Activated naive CD4-positive, alpha-beta T cell (primary cell): ENCODE data around the gene TAS2R14.

Experiments used
- DNase-seq, 4 experiments: peaks; one replicate each; lab custom pipeline; 2025; lab: John Stamatoyannopoulos, UW

Gene TAS2R14, protein sequence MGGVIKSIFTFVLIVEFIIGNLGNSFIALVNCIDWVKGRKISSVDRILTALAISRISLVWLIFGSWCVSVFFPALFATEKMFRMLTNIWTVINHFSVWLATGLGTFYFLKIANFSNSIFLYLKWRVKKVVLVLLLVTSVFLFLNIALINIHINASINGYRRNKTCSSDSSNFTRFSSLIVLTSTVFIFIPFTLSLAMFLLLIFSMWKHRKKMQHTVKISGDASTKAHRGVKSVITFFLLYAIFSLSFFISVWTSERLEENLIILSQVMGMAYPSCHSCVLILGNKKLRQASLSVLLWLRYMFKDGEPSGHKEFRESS

DNA sequence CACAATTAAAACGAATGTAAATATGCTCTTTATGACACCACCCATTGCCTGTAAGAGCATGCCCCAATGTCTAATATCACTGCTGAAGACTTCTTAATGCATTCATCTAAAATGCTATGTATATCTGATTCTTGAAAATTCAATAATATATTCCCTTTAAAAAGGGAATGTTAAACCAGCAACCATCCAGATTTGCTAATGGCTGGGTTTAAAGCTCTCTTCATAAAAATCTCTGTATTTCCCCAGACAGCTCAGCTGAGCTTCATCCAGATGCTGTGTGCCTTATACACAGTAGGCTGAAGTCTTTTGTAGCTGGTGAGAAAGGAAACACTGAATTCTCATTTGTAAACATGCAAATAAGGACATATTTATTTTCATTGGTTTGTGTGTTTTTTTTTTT lies at the start of gene TAS2R14:
Gene TAS2R14, minus strand, starts transcription at position 101 of the 400 bp plus-strand sequence. Its CDS starts 56 bp downstream, at position 45.
- DNase-seq = no peak

- no peak for DNase-seq
Observed at GRCh38 chr12:10986812-10987211, 47.7 kb upstream of the TAS2R14 start, which contains the start of gene TAS2R50. Gene TAS2R50 (minus strand): TSS chr12:10986912. CDS start chr12:10986860, 52 bp downstream.

DNA sequence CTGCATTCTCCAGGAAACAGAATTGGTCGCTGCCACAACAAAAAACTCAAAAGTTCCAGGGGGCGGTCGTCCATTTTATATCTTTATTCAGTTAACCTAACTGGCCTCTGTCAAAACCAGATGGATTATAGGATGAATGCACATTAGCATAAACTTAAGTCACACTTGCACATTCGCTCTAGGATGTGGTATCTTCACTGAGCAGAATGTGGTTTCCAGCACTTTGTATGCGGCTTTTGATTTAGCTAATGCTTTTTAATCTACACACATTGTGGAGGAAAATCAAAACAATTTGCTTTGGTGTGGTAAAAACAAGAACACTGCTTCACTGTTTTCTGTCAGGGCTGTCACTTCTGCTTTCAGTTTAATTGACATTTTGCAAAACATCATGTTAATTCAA lies 43.2 kb upstream of the TAS2R14 start:
- no peak for DNase-seq

GRCh38 chr12:10974965-10975364 lies 35.9 kb upstream of the TAS2R14 start:
- no peak for DNase-seq

DNA sequence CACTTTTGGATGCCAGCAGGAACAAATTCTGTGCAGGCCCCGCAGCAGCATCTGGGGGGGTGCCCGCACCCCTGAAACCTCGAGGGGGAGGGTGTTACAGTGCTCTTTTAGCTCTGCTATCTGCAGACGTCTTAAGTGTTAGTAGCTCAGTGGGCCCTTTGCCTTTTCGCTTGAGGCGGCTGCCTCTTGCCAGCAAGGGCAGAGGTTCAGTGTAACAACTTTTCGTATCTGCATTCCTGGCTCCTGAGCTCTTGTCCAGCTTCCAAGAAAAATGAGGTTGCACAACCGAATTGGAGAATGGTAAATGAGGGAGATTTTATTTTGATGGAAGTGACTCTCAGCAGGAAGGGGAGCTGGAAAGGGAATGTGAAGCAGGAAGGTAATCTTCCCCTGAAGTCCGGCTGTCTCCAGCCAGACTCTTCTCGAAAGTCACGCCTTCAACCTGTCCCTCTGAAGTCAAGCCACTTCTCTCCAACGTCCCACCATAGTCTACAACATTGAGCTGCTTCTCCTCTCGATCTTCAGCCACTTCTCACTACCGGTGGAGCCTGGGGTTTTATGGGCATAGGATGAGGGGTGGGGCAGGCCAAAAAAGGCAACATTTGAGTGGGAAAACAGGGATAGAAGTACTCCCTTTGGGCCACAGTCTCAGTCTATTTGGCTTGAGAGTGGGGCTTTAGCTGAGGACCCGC lies 29.8 kb upstream of the TAS2R14 start:
- no peak for DNase-seq

DNA sequence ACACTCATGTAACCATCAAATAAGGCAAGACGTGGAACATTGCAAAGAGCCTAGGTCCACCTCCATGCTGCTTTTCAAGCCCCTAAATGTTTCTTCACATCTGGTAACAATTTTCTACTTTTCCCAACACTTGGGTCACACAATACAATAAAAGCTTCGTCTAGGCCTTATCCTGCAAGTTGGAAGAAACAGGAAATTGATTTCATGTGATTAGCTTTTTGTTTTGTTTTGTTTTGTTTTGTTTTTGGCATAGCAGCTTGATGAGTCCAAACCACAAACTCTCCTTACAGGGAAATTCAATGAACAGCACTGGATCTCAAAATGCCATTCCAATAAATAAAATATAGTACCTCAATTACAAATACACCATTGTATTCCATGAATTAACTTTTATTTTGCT lies 28.3 kb upstream of the TAS2R14 start:
- no peak for DNase-seq

DNA sequence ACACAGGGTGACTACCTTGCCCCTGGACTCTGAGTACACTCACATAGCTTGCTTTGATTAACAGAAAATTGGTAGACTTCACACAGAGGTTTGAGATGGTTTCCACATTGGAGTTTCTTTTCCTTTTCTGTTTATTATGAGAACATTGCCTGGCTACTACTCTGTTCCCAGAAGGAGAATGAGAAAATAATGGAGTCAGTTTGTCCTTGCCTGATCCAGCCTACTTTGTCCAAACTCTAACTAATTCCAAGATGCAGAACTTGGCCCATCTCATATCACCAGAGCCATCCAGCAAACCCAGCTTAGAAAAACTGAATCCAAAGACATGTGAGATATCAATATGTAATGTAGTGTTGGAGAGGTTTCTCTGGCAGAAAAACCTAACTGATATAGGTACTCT lies 27.3 kb upstream of the TAS2R14 start:
- no peak for DNase-seq

DNA sequence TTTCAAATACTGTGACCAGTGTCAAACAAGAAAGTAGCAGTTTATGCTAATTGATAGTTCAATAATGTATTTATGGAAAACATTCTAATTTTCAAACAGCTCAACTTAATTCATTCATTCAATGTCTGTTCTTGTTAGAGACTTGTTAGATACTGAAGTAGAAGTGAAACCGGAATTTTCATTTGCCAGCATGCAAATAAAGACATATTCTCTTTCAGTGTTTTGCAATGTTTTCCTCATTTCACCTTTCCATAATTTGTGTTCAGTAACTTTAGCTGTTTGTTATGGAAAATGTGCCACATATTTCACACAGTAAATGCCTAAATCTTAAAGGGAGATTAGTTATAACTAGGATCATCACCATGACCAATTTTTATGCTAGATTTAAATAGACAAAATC lies 26.4 kb upstream of the TAS2R14 start:
- no peak for DNase-seq

DNA sequence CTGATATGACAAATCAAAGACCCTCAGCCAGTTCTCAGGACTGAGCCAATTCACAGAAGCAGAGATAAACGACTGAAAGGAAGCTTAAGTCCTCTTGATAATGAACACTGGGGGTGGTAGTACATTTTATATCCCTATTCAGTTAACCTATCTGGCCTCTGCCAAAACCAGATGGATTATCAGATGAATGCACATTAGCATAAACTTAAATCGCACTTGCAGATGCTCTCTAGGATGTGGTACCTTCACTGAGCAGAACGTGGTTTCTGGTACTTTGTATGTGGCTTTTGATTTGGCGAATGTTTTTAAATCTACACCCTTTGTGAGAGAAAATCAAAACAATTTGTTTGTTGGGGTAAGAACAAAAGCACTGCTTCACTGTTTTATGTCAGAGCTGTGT lies 21.1 kb upstream of the TAS2R14 start:
- no peak for DNase-seq

DNA sequence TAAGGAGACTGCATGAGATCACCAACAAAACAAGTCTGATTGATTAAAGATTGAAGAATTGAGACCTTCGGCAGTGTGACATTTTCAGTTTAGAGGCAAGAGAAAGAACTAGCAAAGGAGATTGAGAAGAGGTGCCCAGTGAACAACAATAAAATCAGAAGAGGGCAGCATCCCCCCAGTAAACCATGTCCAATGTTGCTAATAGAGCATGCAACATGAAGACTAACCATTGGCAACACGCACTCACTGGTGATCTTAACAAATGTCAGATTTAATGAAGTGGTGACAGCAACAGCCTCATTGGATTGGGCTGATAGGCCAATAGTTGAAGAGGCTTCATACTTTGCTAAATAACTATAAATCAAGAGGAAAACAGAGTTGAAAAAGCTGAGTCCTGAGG lies 20.7 kb upstream of the TAS2R14 start:
- no peak for DNase-seq

GRCh38 chr12:10957741-10958140 lies 18.7 kb upstream of the TAS2R14 start:
- no peak for DNase-seq

DNA sequence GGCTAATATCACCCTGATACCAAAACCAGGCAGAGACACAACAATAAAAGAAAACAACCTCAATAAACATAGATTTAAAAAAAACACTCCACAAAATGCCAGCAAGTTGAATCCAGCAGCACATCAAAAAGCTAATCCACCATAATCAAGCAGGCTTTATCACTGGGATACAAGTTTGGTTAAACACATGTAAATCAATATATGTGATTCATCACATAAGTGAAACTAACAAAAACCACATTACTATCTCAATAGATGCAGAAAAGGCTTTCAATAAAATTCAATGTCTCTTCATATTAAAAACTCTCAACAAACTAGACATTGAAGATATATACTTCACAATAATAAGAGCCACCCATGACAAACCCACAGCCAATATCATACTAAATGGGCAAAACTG lies 17.0 kb upstream of the TAS2R14 start:
- DNase-seq = no peak

DNA sequence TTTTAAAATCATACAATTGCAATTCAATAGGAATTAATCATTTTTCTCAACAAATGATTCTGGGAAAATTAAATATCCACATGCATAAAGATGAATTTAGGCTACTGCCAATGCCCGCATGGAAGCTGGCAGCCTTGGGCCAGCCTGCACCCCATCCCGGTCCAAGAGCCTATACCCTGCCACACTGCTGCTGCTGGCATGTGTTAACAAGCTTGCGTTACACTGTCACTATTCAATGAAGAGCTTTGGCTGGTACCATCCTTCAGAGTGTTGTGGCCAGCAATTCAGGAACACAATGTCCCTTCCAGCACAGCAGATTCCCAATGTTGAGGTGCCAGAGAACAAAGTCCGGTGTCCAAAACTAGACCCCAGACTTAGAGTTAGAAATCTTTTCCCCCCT lies 13.6 kb upstream of the TAS2R14 start:
- DNase-seq = no peak

- DNase-seq = no peak
Observed at GRCh38 chr12:10943167-10943566, 4.1 kb upstream of the TAS2R14 start.

DNA sequence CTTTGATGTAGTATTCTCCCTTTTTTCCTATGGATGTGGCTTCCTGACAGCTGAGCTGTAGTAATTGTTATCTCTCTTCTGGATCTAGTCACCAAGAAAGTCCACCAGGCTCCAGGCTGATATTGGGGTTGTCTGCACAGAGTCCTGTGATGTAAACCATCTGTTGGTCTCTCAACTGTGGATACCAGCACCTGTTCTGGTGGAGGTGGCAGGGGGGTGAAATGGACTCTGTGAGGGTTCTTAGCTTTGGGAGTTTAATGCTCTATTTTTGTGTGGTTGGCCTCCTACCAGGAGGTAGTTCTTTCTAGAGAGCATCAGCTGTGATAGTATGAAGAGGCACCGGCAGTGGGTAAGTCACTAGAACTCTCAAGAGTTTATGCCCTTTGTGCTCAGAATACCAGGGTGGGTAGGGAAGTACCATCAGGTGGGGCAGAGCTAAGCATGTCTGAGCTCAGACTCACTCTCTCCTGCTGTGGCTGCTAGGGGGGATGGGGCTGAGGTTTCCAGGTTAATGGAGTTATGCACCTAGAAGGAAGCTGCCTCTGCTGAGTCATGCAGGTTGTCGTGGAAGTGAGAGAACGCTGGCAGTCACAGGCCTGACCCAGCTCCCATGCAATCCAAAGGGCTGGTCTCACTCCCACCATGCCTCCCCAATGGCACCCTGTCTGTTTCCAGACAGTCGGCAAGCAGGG lies 3.0 kb upstream of the TAS2R14 start:
- no peak for DNase-seq

DNA sequence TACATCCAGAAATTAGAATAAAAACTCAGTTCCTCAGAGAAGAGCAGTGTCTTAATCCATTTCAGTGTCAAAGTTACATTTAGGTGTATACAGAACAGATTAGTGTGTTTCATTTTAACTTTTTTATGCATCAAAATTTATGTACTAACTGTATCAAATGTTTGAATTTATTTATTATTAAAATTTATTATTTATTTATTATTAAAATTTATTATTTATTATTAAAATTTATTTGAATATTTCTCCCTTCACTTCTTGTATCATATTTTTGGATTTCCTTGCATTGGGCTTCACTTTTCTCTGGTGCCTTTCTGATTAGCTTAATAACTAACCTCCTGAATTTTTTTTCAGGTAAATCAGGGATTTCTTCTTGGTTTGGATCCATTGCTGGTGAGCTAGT lies 2.3 kb upstream of the TAS2R14 start:
- DNase-seq = no peak

GRCh38 chr12:10940389-10940788 lies 1.3 kb upstream of the TAS2R14 start:
- no peak for DNase-seq

GRCh38 chr12:10936506-10936905 lies 2.6 kb downstream of the TAS2R14 start:
- DNase-seq = no peak

DNA sequence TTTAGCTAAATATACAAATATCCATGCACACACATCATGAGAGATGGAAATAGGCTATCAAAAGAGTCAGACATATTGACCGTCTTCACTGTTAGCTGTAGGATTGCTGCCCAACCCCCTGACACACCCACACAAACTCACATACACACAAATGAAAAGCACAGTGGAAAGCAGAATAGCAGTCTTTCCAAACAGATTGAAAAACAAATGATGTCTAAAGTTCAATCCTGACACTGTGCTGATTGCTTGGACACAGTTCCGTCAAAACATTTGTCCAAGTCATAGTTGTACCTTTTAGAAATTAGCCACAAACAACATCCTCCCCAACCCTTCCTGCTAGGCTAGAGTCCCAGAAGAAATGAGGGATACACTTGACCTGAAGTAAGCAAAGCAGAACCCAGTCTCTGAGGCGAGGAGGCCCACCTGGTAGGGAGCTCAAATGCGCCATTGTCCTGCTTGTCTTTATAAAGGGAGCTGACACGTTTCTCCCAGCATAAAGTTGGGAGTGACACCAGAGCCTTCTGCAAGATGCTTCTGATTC lies 10.2 kb downstream of the TAS2R14 start, which contains the start of gene PRH2:
Gene PRH2, plus strand, starts transcription at position 491 of the 541 bp plus-strand sequence. Its CDS starts 38 bp downstream, at position 529.
- no peak for DNase-seq

GRCh38 chr12:10926269-10926668 lies 12.8 kb downstream of the TAS2R14 start:
- DNase-seq = no peak

- DNase-seq = no peak
Observed at GRCh38 chr12:10919809-10920208, 19.3 kb downstream of the TAS2R14 start.

DNA sequence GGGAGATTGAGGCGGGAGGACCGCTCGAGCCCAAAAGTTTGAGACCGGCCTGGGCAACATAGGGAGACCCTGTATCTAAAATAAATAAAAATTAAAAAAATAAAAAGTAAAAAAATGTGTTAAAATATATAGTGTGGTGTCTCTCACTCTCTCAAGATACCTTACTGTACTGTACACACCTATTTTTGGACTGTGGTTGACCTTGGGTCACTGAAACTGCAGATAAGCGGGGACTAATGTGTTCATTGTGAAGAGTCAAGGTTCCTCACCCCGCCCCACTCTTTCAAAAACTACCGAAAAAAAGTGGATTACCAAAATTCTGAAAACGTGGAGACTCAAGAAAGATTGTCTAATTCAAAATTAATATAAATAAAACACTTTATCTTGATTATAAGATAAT lies 28.7 kb downstream of the TAS2R14 start:
- DNase-seq = no peak

GRCh38 chr12:10909462-10909861 lies 29.6 kb downstream of the TAS2R14 start, which contains the start of gene TAS2R13:
Gene TAS2R13 (minus strand): TSS chr12:10909562. CDS start chr12:10909298, 264 bp downstream.
- DNase-seq = no peak
